Measurements from ENCODE around the gene SACM1L.

DNA sequence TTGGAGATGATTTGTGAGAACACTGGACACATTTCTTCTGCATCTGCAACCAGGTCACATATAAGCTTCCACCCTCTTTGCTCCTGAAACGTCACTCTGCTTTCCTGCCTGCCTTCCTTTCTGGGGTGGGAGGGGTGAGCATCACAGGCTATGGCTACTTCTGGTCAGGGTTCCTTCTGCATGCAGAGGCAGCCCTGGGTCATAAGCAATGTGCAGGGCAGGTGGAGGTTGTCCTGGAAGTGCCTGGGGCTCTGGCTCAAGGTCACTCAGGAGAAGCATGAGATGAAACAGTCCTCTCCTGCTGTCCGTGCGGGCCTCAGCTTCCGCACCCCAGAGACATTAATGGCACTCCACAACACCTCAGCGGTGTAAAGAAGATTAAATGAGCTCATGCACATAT, 92.1 kb downstream of the SACM1L start:
- TF ChIP-seq CTCF (conservative IDR thresholded peaks at IDR 0.05; ENCODE audit: low read length), result no peak
- TF ChIP-seq EZH2phosphoT487 (IDR thresholded peaks at IDR 0.05; ENCODE audit: borderline replicate concordance), result no peak
